OCI-LY3 (cell line): ENCODE data around the gene ARVCF.

ENCODE experiments used
- EZH2phosphoT487 ChIP-seq: fragments of 200-600 bp; shearing (Covaris generic); IDR thresholded peaks from 2 replicates; pipeline ENCODE4 v1.6.1; 2018; ENCODE audit warnings: antibody characterized with exemption, mixed run types, low read depth
- TF ChIP-seq, protein P1 (sequence below): fragments of 200-600, 300-600 bp; sonication (generic); IDR thresholded peaks from 2 replicates; pipeline ENCODE4 v1.5.1; 2014; ENCODE audit warnings: antibody characterized with exemption, low read length, low read depth

DNA sequence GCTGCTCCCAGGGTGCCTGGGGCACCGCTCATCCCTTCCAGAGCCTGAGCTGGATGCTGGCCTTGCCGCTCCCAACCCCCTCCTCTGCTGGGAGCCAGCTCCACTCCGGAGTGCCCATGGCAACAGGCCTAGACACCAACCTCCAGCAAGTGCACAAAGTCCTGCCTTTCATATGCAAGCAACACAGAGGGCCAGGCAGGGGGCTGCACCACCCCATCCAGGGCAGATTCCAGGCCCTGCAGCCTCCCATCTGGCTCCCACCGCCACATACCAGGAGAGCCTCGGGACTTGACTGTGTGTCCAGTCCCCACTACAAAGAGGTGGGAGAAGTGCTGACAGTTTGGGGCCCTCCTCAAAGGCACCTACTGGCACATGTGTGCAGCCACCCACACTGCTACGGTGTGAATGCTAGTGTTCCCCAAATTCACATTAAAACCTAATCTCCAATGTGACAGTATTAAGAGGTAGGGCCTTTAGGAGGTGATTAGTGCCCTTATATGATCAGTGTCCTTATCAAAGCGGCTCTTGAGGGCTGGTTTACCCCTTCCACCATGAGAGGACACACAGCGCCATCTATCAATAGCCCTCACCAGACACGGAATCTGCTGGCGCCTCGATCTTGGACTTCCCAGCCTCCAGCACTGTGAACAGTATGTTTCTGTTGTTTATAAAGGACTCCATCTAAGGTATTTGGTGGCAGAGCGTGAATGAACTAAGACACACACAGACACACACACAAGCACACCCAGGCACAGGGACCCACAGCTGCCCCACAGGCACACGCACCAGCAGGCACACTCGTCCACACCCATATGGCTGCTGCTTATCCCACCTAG, 16.2 kb downstream of the ARVCF start:
- TF ChIP-seq, protein P1, sequence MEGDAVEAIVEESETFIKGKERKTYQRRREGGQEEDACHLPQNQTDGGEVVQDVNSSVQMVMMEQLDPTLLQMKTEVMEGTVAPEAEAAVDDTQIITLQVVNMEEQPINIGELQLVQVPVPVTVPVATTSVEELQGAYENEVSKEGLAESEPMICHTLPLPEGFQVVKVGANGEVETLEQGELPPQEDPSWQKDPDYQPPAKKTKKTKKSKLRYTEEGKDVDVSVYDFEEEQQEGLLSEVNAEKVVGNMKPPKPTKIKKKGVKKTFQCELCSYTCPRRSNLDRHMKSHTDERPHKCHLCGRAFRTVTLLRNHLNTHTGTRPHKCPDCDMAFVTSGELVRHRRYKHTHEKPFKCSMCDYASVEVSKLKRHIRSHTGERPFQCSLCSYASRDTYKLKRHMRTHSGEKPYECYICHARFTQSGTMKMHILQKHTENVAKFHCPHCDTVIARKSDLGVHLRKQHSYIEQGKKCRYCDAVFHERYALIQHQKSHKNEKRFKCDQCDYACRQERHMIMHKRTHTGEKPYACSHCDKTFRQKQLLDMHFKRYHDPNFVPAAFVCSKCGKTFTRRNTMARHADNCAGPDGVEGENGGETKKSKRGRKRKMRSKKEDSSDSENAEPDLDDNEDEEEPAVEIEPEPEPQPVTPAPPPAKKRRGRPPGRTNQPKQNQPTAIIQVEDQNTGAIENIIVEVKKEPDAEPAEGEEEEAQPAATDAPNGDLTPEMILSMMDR: no peak
- no peak for TF ChIP-seq EZH2phosphoT487
